NCI-H460 (cell line): ENCODE data around the gene SYT13. TPM values are rescaled to one million over a fixed set of nuclear protein-coding genes. Genes with fewer than 3 reads are reported as not detected.

ENCODE experiments used
- DNase-seq: peaks from one replicate; pipeline ENCODE4 v3.0.0-alpha.2; 2016; ENCODE audit warnings: low read depth; ENCODE audit errors: extremely low read depth
- total RNA-seq: library from RNA; depleted of rRNA; stranded (reverse); fragments of >200 nt; shearing (Covaris generic); gene quantifications from 2 replicates; pipeline ENCODE4 v1.2.3, GENCODE V29; 2014

Gene SYT13
- total RNA-seq, 1 experiment from 2014 or later = not detected

DNA sequence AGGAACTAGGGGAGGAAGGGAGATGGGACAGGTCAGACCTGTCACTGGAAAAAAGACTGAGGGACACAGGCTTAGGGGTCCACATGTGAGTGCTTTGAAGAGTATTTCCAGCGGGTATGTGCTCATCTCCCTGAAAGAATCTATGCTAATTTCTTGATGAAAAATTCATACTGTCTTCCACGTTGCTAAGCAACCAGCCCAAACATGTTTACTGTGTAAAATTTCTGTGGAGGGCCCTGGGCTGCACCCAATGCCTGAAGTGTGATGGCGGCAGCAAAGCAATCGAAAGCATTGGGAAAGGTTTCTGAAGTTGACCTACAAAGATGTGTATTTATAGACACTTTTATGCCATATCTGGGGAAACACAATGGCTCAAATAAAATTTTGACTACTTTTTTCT is 7.4 kb downstream of the SYT13 start:
- DNase-seq = no peak

DNA sequence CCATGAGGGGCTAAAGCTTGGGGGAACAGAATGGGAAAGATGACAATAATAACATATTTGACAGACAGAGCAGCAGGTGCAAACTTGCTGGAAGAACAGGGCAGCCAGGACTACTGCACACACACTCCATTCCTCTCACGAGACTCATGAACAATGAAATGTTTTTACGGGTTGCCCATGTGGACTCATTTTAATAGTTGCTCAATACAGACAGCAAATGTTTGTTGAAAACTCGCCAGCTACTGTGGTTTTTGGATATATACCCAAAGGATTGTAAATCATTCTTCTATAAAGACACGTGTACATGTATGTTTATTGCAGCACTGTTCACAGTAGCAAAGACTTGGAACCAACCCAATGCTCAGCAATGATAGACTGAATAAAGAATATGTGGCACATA is 10.3 kb downstream of the SYT13 start:
- no peak for DNase-seq

DNA sequence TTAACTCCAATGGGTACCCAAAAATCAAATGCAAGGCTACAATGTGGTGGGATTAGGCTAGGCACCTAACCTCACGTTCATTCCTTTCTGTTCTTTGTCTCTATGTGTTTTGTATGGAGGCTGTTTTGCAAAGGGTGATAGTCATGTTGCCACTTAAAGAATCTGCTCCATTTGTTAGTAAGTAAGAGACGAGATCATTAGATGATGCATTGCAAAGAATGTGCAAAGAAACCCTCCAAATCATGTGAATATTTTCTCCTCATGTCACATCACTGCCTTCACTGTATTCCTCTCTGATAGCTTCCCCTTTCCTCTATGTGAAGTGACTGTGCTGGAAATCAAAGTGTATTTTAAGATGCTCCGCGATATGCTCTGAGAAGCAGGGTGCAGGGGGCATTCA is 11.9 kb downstream of the SYT13 start:
- DNase-seq = no peak

DNA sequence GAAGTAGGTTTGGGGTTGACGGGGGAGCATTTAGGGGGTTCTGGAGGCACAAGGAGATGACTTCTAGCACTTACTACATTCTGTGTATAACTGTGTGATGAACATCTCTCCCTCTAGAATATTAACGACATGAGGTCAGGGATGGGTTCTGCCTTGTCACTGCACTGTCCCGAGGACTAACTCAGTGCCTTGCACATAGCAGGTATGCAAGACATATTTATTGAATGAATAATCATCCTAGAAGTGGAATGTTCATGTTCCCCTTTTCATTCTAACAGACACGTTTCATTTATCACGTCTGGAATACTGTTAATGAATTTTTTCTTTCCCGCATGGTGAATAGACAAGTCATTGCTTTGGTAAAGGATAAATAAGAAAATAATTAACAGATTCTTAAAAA is 12.6 kb downstream of the SYT13 start:
- no peak for DNase-seq

DNA sequence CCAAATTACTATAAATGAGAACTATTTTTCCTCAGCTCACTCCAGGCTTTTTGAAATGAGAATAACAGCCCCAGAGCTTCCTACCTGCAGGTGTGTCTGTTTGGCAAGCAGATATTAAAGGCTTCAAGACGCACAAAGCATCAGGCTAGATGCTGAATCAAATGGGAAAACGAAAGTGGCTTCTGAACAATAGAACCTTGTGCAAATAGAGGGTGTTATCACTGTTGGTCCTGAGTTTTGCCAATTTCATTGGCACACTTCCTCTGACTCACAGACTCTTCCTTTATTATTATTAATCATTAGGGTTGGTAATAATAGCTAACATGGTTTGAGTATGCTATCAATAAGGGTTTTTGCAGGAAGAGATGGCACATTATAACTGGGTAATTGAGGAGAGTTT is 13.4 kb downstream of the SYT13 start:
- DNase-seq = no peak

DNA sequence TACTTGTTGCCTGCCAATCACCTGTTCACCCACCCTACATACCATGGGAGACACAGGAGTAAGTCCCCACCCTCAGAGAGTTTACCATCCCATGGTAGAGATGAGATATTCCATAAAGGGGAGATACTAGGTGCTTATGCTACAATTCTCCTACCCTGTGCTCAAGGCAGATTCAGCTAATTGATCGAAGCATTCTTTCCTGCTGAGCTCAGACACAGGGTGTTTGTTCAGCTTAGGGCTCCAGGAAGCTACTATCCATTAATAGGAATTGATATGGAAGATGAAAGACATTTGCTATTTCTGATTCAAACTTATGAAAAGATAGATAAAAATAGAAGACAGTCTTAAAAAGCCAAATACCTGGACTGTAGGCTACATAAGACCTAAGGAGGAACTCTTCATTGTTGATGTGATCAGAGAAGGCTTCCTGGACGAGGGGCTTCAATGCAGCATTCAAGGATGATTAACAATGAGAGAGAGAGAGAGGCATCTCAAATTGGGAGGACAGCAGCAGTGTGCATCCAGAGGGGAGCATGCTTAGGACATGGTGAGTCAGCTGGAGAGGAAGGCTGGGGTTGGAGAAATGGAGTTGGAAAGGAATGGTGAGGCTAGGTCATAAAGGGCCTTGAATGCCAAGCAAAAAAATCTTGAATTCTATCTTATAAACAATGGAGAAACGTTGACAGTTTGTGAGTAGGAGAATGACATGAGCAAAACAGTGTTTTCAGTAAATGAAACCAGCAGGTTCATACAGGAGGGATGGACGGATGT is 15.0 kb downstream of the SYT13 start:
- DNase-seq = no peak

DNA sequence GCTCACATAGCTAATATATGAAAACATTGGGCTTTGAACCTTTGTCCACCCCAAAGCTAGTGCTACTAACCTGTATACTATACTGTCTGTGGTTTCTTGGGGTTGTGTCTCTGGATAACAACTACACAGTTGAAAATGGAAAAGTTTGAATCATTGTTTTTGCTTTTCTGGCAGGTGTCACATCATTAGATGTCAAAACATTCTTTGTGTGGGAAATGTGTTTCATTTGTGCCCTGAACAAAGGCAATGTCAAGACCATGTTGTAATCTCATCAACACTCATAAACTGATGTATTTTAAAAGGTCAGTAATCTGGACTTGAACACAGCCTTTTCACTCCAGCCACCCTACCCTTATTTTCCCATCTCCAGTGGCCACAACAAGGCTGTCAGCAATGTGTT is 16.5 kb downstream of the SYT13 start:
- DNase-seq = no peak

DNA sequence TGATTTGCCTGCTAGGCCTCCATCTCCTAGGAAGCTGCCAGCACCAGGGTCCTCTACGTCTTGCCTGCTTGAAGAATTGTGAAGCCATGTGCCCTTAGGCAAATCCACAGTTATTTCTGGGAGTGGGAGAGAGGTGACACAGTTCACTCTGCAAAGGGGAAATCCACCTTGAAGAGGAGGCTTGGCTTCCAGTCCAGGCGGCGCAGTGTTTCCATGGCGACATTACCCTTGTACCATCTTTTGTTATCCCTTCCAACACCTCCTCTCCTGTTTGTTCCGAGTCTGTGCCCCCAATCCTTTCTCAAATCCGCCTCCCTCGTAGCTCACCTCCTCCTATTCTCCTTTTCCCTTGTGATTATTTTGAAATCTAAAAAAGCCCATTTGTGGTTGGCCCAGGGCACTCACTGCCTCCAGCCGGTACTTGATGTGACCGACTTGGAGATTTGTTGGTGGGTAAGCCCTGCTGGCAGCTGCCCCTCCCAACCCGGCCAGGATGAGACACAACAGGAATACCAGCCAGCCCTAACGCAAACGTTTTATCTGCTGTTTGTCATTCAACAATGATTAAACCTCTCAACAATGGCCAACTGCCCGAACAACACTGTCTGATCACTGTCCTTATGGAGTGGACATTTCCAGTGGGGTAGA is 18.4 kb downstream of the SYT13 start:
- no peak for DNase-seq

DNA sequence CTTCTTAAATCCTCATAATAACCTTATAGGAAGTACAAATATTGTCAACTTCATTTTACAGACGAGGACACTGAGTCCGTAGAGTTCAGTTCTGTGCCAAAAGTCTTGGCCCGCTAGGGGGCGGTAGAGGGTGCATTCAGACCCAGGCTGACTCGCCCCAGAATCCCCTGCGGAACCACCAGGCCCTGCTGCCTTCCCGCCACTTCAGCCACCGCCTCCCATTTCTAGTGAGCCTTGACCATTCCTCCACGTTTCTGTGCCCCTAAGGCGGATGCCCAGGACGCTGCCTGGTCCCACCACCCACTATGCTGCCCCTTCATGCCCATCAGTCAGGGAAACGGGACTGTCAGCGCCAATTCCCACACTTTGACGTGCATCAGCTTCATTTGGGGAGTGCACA is 19.1 kb downstream of the SYT13 start:
- no peak for DNase-seq

DNA sequence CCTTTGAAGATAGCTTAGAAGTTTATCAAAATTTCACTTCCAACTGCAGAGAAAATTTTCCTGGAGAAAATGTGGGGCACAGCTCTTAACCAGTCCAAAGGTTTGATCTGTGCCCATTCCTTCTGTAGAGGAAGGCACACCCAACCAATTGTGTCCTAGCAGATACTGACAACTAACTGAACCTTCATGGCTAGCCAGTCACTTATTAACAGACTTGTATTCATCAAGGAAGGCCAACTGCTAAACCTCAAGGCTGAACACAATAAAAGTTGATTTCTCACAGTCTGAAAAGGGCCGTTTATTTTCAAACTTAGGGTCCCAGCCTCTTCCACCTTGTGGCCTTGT is 19.5 kb downstream of the SYT13 start:
- no peak for DNase-seq

DNA sequence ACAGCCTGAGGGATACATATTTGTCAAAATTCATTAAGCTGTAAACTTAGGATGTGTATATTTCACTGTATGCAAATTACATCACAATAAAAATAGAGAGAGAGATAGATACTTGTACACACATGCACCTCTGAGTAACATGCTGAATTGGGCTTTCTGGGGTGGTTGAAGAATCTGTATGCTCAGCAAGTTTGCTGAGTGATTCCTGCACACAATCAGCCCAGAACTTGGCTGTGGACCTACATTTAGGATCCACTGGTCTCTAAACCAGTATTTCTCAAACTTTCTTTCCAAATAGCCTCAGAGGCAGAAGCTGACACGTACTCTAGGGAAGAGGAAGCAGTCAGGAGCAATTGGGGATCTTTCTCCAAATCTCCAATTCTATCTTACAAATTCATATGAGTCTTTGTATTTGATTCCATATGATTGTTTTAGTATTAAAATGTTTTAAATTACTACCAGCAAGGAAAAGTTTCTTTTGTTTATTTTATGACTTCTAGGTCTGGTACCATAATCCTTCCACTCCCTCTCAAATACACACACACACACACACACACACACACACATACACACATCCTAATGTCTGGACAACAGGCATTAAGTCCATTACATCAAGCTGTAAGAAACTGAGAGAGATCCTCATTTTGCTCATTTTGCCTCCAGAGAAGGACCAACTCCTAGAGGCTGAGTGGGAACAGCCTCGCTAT is 20.0 kb downstream of the SYT13 start:
- DNase-seq = no peak

DNA sequence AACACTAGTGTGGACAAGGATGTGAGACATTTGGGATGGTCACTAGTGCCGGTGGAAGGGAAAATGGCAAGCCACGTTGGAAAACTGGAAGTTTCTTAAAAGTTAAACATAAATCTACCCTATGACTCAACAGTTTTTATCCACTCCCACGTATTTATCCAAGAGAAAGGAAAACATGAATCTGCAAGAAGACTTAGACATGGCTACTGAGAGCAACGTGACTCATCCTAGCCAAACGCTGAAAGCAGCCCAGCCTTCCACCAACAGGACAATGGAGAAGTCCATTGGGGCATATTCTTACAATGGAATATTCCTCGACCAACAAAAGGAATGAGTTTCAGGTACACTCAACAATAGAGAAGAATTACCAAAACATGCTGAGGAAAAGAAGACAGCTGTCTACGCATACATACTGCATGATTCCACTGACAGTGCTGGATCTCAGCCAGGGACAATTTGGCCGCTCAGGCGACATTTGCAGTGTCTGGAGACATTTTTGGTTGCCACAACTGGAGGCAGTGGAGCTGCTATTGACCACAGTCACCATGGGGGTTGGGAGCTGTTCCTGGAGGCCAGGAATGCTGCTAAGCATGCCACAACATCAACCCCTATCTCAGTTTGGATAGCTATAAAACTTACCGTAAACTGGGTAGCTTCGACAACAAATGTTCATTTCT is 21.2 kb downstream of the SYT13 start:
- no peak for DNase-seq

DNA sequence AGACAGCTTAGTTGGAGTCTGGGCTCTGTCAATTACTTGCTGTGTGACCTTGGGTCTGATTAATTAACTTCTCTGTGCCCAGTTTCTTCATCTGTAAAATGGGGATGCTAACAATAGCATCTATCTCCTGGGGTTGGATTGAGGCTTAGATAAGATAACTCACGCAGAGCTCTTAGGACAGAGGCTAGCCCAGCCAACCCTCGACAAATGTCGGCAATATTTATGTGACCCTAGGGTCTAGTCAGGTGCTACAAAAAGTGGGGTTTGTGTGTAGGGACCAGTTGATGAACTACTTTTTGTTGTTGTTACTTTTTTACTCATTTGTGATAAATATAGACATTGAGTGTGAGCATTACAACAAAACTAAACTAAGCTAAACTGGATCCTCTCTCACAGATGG is 22.4 kb downstream of the SYT13 start:
- DNase-seq = no peak

DNA sequence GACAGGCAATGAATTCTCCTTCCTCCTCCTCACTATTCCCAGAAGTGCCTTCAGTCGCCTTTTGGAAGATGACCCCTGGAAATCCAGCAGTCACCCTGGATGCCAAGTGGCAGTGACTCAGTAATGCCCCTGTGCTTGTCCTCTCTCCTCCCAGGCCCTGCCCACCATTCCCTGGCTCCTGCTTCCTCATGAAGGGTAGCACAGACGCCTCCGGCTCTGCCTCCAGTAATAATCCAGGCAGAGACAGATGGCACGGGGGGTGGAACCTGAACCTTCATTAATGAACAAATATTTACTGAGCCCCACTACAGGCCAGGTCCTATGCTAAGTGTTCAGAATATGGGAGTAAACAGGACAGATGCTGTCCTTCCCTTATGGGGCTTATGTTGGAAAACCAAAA is 23.2 kb downstream of the SYT13 start:
- DNase-seq = no peak

DNA sequence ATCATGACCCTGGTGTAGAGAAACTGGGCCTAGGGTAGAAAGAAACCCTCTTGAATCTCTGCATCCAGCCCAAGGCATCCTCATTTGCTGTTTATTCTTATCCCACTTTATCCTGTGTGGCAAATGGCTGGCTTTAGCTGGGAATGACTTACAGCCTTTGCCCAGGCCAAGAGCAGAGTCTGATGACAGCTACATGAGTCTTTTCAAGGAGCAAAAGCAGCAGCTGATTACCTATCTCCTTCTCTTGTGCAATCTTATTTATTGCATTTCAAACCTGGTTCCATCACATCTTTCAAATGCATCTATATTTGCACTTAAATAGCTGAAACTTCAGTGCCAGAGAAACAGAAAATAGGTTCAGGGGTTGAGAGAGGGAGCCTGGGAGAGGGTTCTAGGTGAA is 26.1 kb downstream of the SYT13 start:
- DNase-seq = no peak

DNA sequence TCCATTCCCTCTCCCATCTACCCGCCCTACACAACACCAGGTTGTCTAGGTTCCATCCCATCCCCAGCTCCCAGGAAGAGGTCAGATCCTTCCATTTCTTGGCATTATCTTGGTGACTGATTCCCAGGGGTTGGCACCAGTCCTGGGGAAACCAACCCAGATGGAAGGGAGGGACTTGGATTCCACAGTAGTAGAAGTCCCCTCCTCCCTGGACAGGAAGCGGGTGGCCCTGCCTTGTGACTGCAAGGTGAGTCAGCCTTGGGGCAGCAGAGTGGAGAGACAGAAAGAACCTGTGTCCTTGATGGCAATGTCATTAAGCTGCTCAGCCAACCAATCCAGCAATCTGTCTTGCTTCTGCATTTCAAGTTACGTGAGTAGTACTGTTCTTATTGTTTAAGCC is 26.5 kb downstream of the SYT13 start:
- no peak for DNase-seq

DNA sequence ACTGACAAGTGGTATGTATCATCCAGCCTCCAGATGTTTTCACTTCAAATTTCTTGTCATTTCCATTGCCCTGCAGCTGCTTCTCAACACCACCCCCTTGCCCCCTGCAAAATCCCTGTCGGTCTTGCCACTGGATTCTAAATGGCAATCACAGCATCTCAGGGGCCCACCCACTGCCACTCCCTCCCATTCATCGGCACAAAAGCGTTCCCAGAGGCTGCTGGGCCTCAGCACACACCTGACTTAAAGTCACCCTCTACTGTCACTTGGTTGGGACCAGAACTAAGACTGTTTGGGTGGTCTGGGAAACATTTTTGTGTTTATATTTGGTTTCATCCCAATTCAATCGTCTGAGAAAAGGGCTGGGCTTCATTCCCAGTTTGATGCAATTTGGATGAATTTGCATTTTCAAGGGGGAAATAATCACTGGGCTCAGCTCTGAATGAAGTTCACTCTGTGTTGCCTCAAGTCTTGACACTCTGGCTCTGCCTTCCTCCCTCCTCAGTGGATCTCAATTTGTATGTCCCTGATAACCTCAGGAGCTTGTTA is 27.1 kb downstream of the SYT13 start:
- no peak for DNase-seq

DNA sequence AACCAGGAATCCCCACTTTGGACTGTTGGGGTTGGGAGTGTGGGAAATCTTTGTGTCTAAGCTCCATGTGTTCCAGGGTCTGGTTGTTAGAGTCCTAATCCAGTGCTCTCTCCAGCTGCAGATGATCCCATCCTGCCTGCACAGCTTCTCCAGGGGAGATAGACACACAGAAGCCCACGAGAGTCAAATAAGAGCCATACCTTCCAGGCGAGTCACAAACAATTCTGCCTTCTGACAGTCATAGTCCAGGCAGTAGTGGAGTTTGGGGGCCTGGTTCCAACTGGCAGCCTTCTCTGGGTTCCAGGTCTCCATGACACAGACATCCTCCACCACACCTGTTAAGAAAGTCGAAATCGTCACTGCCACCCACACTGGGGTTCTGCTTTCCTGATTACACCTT is 32.1 kb downstream of the SYT13 start:
- no peak for DNase-seq

DNA sequence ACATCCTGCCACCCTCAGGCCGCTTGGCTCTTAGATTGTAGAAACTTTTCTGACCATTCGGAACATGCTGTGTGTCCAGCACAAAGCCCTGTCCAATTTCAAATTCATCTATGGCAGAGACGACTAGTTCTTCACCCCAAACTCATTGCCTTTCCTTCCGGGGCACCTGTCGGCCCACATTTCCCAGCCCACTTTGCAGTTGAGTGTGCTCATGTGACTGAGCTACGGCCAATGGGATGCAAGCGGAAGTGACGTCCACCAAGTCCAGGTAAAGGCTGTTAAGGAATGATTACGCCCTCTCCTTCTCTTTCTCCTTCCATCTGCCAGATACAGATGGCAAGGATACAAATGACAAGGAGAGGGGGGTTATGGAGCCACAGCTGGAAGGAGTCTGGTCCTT is 32.5 kb downstream of the SYT13 start:
- no peak for DNase-seq

DNA sequence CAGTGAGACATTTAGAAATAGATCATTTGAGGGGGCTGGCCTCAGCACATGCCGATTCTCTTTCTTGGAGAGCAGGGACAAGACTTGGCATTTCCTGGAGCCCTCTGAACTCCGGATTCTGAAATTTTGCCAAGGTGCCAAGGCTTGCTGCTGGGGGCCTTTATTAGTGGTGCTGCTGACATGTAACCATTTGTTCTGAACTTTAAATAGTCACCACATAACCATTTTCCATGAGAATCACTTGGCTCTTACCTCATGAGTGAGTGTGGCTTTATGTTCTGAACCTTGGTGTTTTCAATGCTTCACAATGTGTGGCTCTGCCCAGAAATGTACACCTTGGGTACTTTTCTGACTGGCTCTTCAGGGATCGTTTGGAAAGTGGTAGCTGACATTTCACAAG is 33.3 kb downstream of the SYT13 start:
- no peak for DNase-seq

DNA sequence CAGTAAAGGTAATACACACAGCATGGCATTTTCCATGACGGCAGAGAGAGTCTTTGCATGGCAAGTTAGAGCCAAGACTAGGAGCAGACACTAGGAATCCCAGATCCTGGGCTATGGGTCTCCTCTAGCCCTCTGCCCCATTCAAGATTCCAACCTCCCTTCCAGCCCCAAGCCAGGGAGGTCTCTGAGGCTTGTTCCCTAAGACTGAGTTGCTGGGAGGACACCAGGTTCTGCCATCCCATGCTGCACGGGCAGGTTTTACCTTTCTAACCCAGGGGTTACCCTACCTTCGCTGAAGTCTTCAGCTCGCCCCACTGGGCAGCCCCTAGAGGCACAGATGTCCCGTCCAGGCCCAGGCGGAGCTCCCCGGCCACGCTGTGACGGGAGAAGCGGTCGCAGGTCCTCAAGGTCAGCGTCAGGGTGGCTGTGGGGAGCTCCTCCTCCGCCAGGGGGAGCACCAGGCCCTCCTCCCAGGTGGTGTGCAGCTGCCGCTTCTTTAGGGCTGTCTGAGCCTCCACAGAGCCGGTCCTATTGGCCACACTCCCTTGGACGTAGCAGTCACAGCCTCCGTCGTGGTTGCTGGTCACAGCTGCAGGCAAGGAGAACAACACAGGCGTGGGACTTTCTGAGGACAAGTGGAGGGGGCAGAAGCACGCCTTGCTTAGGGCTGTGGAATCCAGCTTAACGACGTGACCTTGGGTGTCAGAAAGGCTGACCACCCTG is 33.8 kb downstream of the SYT13 start:
- peak; percentile 40 for DNase-seq
